Measurements from ENCODE around the gene ZBTB47. TPM values are rescaled to one million over a fixed set of nuclear protein-coding genes. Genes with fewer than 3 reads are reported as not detected.

The ZBTB47 gene
- total and polyA plus RNA-seq, 2 experiments from 2014 or later = 0.48 to 2.8 TPM

- H3K9me2 ChIP-seq (ENCODE audit: insufficient read depth) = no peaks in the 10 kb centered on the region
- H3K36me3 ChIP-seq (ENCODE audit: insufficient read depth) = no peaks in the 10 kb centered on the region
- Mint-ChIP-seq H3K9me3 (no peaks in the 10 kb centered on the region), H3K4me1 (no peaks in the 10 kb centered on the region; the same call in 2 of the 3 replicates), H3K36me3 (ENCODE audit: low read depth) (no peaks in the 10 kb centered on the region), H3K27ac (no peak overlapping the region), H3K27me3 (ENCODE audit: insufficient read depth, low read depth, poor library complexity) (peaks cover 3% of the 10 kb centered on the region), H3K4me3 (no peak overlapping the region)
- no peak overlapping the region for H3K27ac ChIP-seq (ENCODE audit: low read depth)
- no peaks in the 10 kb centered on the region for H3F3A ChIP-seq (replicated peaks; ENCODE audit: low read depth)
- no peaks in the 10 kb centered on the region for H3K27me3 ChIP-seq (ENCODE audit: insufficient read depth)
- H3K4me2 ChIP-seq = no peak overlapping the region
- ATAC-seq (no peak), DNase-seq (ENCODE audit: low spot score) (no peak)
- TF ChIP-seq EZH2 (IDR thresholded peaks at IDR 0.05; ENCODE audit: low read depth, unreplicated experiment) (no peak), STAT1 (IDR thresholded peaks at IDR 0.05; ENCODE audit: unreplicated experiment) (no peak)
- H3K79me2 ChIP-seq (replicated peaks; ENCODE audit: insufficient read depth) = no peaks in the 10 kb centered on the region
- no peak overlapping the region for H2AFZ ChIP-seq
- no peaks in the 10 kb centered on the region for H3K4me1 ChIP-seq (ENCODE audit: insufficient read depth)
- no peaks in the 10 kb centered on the region for H4K20me1 ChIP-seq (replicated peaks; ENCODE audit: insufficient read depth)
- no peak overlapping the region for H3K4me3 ChIP-seq
These were observed 57.0 kb downstream of the ZBTB47 start for GRCh38 chr3:42710323-42711021.

GRCh38 chr3:42711491-42712343, 58.2 kb downstream of the ZBTB47 start:
- TF ChIP-seq POLR2AphosphoS5 (IDR thresholded peaks at IDR 0.05; ENCODE audit: low read depth) = no peak
- peak; percentile 6 to 16; a peak in 2 of 4 replicates for TF ChIP-seq CTCF (conservative IDR thresholded peaks at IDR 0.05; ENCODE audit: low read depth in 2 of 2)
- H3K79me2 ChIP-seq (replicated peaks; ENCODE audit: insufficient read depth) = no peaks in the 10 kb centered on the region
- H2AFZ ChIP-seq = no peak overlapping the region
- Mint-ChIP-seq H3K9me3 (no peaks in the 10 kb centered on the region), H3K36me3 (ENCODE audit: low read depth) (no peaks in the 10 kb centered on the region), H3K4me3 (no peak overlapping the region), H3K27ac (no peak overlapping the region), H3K27me3 (ENCODE audit: insufficient read depth, low read depth, poor library complexity) (peaks cover 3% of the 10 kb centered on the region), H3K4me1 (no peaks in the 10 kb centered on the region; the same call in 2 of the 3 replicates)
- no peak overlapping the region for H3K4me3 ChIP-seq
- H3K9me2 ChIP-seq (ENCODE audit: insufficient read depth) = no peaks in the 10 kb centered on the region
- H3K4me2 ChIP-seq = no peak overlapping the region
- H4K20me1 ChIP-seq (replicated peaks; ENCODE audit: insufficient read depth) = no peaks in the 10 kb centered on the region
- H3K4me1 ChIP-seq (ENCODE audit: insufficient read depth) = no peaks in the 10 kb centered on the region
- no peak overlapping the region for H3K27ac ChIP-seq (ENCODE audit: low read depth)
- H3K36me3 ChIP-seq (ENCODE audit: insufficient read depth) = no peaks in the 10 kb centered on the region
- ATAC-seq (peak; percentile 78), DNase-seq (ENCODE audit: low spot score) (peak; percentile 30)
- no peaks in the 10 kb centered on the region for H3F3A ChIP-seq (replicated peaks; ENCODE audit: low read depth)
- no peaks in the 10 kb centered on the region for H3K27me3 ChIP-seq (ENCODE audit: insufficient read depth)

GRCh38 chr3:42712344-42712648, 58.8 kb downstream of the ZBTB47 start:
- Histone ChIP-seq H3K9me2 (ENCODE audit: insufficient read depth) (no peaks in the 10 kb centered on the region), H3F3A (replicated peaks; ENCODE audit: low read depth) (no peaks in the 10 kb centered on the region), H3K4me1 (ENCODE audit: insufficient read depth) (no peaks in the 10 kb centered on the region), H3K4me2 (no peak overlapping the region), H3K36me3 (ENCODE audit: insufficient read depth) (no peaks in the 10 kb centered on the region), H3K27ac (ENCODE audit: low read depth) (no peak overlapping the region), H3K27me3 (ENCODE audit: insufficient read depth) (no peaks in the 10 kb centered on the region), H3K79me2 (replicated peaks; ENCODE audit: insufficient read depth) (no peaks in the 10 kb centered on the region), H4K20me1 (replicated peaks; ENCODE audit: insufficient read depth) (no peaks in the 10 kb centered on the region), H3K4me3 (no peak overlapping the region), H2AFZ (no peak overlapping the region)
- ATAC-seq = no peak
- H3K4me1 Mint-ChIP-seq = no peaks in the 10 kb centered on the region; the same call in 2 of the 3 replicates
- H3K27me3 Mint-ChIP-seq (ENCODE audit: insufficient read depth, low read depth, poor library complexity) = peaks cover 7% of the 10 kb centered on the region
- no peaks in the 10 kb centered on the region for H3K9me3 Mint-ChIP-seq
- no peak for TF ChIP-seq ZNF331 (CRISPR knock-in tag; IDR thresholded peaks at IDR 0.05; ENCODE audit: low read depth)
- DNase-seq (ENCODE audit: low spot score) = no peak
- no peak overlapping the region for H3K4me3 Mint-ChIP-seq
- no peaks in the 10 kb centered on the region for H3K36me3 Mint-ChIP-seq (ENCODE audit: low read depth)
- no peak overlapping the region for H3K27ac Mint-ChIP-seq
